Trophoblast cell (in vitro differentiated cells and primary cell): ENCODE results near the gene REV3L.

Experiments used
- DNase-seq, 2 donors: peaks; one replicate each; pipeline ENCODE4 v3.0.0-alpha.2; 2016
- H2AFZ ChIP-seq: 2 replicates; pipeline ENCODE4 v1.6.1; 2013; ENCODE audit warnings: low read length, moderate library complexity, mild to moderate bottlenecking; ENCODE audit not compliant: insufficient read depth, poor library complexity
- H2AK5ac ChIP-seq: 2 replicates; pipeline ENCODE4 v1.6.1; 2013; ENCODE audit warnings: mild to moderate bottlenecking, low read length
- H2BK120ac ChIP-seq: 2 replicates; pipeline ENCODE4 v1.6.1; 2013; ENCODE audit warnings: low read length, mild to moderate bottlenecking, moderate library complexity; ENCODE audit not compliant: insufficient read depth, poor library complexity
- H2BK12ac ChIP-seq: 2 replicates; pipeline ENCODE4 v1.6.1; 2013; ENCODE audit warnings: mild to moderate bottlenecking, low read length, moderate library complexity
- H2BK5ac ChIP-seq: 2 replicates; pipeline ENCODE4 v1.6.1; 2013; ENCODE audit warnings: low read length, low read depth, moderate library complexity, mild to moderate bottlenecking; ENCODE audit not compliant: poor library complexity
- H3K14ac ChIP-seq: 2 replicates; pipeline ENCODE4 v1.6.1; 2013; ENCODE audit warnings: mild to moderate bottlenecking, low read length
- H3K18ac ChIP-seq: 2 replicates; pipeline ENCODE4 v1.6.1; 2013; ENCODE audit warnings: mild to moderate bottlenecking, low read length
- H3K23ac ChIP-seq: 2 replicates; pipeline ENCODE4 v1.6.1; 2013; ENCODE audit warnings: low read length
- H3K27ac ChIP-seq: 2 replicates; pipeline ENCODE4 v1.5.1; 2013; ENCODE audit warnings: low read depth, mild to moderate bottlenecking, inconsistent platforms, low read length, moderate library complexity
- H3K27me3 ChIP-seq: 2 replicates; pipeline ENCODE4 v1.6.1; 2013; ENCODE audit warnings: inconsistent platforms, mild to moderate bottlenecking, low read length, moderate library complexity; ENCODE audit not compliant: insufficient read depth
- H3K36me3 ChIP-seq, 2 experiments: 1 replicate in 1 of 2; 2 replicates in 1 of 2; pipeline ENCODE4 v1.6.1; 2013; ENCODE audit warnings: low read length in 2 of 2, mild to moderate bottlenecking in 2 of 2, moderate library complexity in 1 of 2; ENCODE audit not compliant: insufficient read depth in 2 of 2, control insufficient read depth in 1 of 2
- H3K4ac ChIP-seq: 2 replicates; pipeline ENCODE4 v1.6.1; 2013; ENCODE audit warnings: low read depth, mild to moderate bottlenecking, low read length, moderate library complexity
- H3K4me1 ChIP-seq, 2 experiments: 1 replicate in 1 of 2; 2 replicates in 1 of 2; pipeline ENCODE4 v1.6.1; 2013; ENCODE audit warnings: low read length in 2 of 2, mild to moderate bottlenecking in 2 of 2, moderate library complexity in 1 of 2; ENCODE audit not compliant: insufficient read depth in 2 of 2, control insufficient read depth in 1 of 2
- H3K4me2 ChIP-seq: 2 replicates; pipeline ENCODE4 v1.6.1; 2013; ENCODE audit warnings: inconsistent platforms, mild to moderate bottlenecking, low read length, moderate library complexity
- H3K4me3 ChIP-seq: 2 replicates; pipeline ENCODE4 v1.5.1; 2013; ENCODE audit warnings: mild to moderate bottlenecking, low read depth, low read length, inconsistent platforms
- H3K79me1 ChIP-seq: one replicate; pipeline ENCODE4 v1.6.1; 2013; ENCODE audit warnings: low read length
- H3K79me2 ChIP-seq: 2 replicates; pipeline ENCODE4 v1.6.1; 2013; ENCODE audit warnings: low read length, mild to moderate bottlenecking; ENCODE audit not compliant: control insufficient read depth, insufficient read depth, poor library complexity
- H3K9ac ChIP-seq: 2 replicates; pipeline ENCODE4 v1.6.1; 2013; ENCODE audit warnings: mild to moderate bottlenecking, low read length
- H3K9me3 ChIP-seq: 2 replicates; pipeline ENCODE4 v1.6.1; 2013; ENCODE audit warnings: low read depth, mild to moderate bottlenecking, control low read depth, inconsistent platforms, low read length; ENCODE audit not compliant: insufficient read depth
- H4K12ac ChIP-seq: 2 replicates; pipeline ENCODE4 v1.6.1; 2013; ENCODE audit warnings: low read depth, mild to moderate bottlenecking, low read length, moderate library complexity
- H4K8ac ChIP-seq: 2 replicates; pipeline ENCODE4 v1.6.1; 2013; ENCODE audit warnings: low read depth, mild to moderate bottlenecking, low read length, moderate library complexity
- H4K91ac ChIP-seq: one replicate; pipeline ENCODE4 v1.6.1; 2013; ENCODE audit warnings: low read depth, mild to moderate bottlenecking, low read length, moderate library complexity
- WGBS: extraction: QIAGEN DNeasy Blood & Tissue Kit; methylation state at CpG from one replicate; pipeline ENCODE4 v1.1.7; 2013; ENCODE audit warnings: missing lambda C conversion rate; ENCODE audit not compliant: insufficient read length, insufficient coverage; ENCODE audit errors: extremely low coverage; 5-methylcytosine and 5-hydroxymethylcytosine counted together

Gene REV3L

DNA sequence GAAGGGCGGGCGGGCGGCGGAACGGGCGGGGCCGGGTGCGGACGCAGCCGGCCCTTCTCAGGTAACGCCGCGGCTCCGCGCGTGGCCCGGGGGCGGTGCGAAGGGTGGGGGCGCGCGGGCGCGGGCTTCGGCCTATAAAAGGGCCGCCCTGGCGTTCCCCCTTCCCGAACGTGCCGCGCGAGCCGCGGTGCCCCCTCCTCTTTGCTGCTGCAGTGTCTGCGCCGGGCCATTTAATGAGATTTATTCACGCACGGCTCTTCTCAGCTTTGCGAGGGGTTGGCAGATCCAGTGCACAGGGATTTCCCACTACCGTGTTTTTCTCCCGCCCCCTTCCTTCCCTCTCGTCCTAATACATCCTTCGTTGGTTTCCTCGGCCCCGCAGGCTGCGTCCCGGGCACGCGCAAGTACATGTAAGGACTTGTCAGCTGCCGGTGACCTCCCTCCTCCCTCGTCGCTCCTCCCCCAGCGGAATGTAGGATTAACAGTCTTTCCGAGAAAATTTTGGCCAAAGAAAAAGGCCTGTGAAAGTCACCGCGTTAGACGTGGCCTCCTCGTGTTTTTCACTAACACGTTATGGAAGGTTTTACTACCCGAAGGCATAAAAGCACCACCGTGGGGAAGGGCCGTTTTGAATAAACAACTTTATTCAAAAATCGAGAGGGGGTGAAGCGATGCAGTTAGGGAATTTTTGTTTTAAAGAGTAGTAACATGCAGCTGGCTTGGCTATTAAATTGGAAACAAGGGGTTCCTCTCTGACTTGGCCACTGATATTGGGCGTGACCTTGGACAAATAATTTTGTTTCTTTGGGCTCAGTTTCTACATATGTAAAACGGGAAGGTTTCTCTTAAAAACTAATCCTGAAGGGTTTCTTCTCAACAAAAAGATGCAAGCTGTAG is 966 bp upstream of the REV3L start:
- Histone ChIP-seq H3K4me3 (peak overlapping the region; percentile 94), H2AFZ (peak overlapping the region; percentile 92), H3K18ac (peak overlapping the region; percentile 15), H3K4me2 (peak overlapping the region; percentile 67), H3K4me1 (no peaks in the 10 kb centered on the region), H3K9ac (peak overlapping the region; percentile 87), H3K14ac (peak overlapping the region; percentile 98), H2BK5ac (peak overlapping the region; percentile 59), H3K4ac (peak overlapping the region; percentile 53), H3K79me2 (peaks cover 18% of the 10 kb centered on the region), H3K36me3 (no peaks in the 10 kb centered on the region), H4K91ac (peak overlapping the region; percentile 98), H3K9me3 (no peaks in the 10 kb centered on the region), H4K8ac (peak overlapping the region; percentile 98), H3K79me1 (peaks cover 24% of the 10 kb centered on the region), H4K12ac (peak overlapping the region; percentile 9), H2BK12ac (peak overlapping the region; percentile 83), H3K27me3 (no peaks in the 10 kb centered on the region), H2AK5ac (no peak overlapping the region), H2BK120ac (peak overlapping the region; percentile 98), H3K27ac (peak overlapping the region; percentile 98), H3K23ac (no peak overlapping the region)
- peak; percentile 86 to 88 for DNase-seq
- WGBS, result no CpG with 5 or more reads among the region's 66 CpGs

GRCh38 chr6:111482188-111482958 is 645 bp downstream of the REV3L start:
- peaks cover 24% of the 10 kb centered on the region for H3K79me1 ChIP-seq
- peak overlapping the region; percentile 87 for H3K18ac ChIP-seq
- H2AFZ ChIP-seq, result peak overlapping the region; percentile 92
- H3K4ac ChIP-seq, result peak overlapping the region; percentile 53
- no peaks in the 10 kb centered on the region for H3K9me3 ChIP-seq
- H3K4me3 ChIP-seq, result peak overlapping the region; percentile 94
- H3K23ac ChIP-seq, result no peak overlapping the region
- DNase-seq, result peak; percentile 24 to 51
- peak overlapping the region; percentile 98 for H2BK120ac ChIP-seq
- peak overlapping the region; percentile 98 for H4K91ac ChIP-seq
- peaks cover 0 to 2% of the 10 kb centered on the region in 2 experiments for H3K4me1 ChIP-seq
- no peaks in the 10 kb centered on the region for H3K36me3 ChIP-seq
- peak overlapping the region; percentile 32 for H3K9ac ChIP-seq
- peak overlapping the region; percentile 98 for H3K27ac ChIP-seq
- no peak overlapping the region for H2AK5ac ChIP-seq
- no peak overlapping the region for H4K12ac ChIP-seq
- peaks cover 18% of the 10 kb centered on the region for H3K79me2 ChIP-seq
- no peaks in the 10 kb centered on the region for H3K27me3 ChIP-seq
- peak overlapping the region; percentile 98 for H4K8ac ChIP-seq
- WGBS, result no CpG with 5 or more reads among the region's 88 CpGs
- peak overlapping the region; percentile 59 for H2BK5ac ChIP-seq
- H3K4me2 ChIP-seq, result peak overlapping the region; percentile 80
- H3K14ac ChIP-seq, result peak overlapping the region; percentile 97
- H2BK12ac ChIP-seq, result no peak overlapping the region

DNA sequence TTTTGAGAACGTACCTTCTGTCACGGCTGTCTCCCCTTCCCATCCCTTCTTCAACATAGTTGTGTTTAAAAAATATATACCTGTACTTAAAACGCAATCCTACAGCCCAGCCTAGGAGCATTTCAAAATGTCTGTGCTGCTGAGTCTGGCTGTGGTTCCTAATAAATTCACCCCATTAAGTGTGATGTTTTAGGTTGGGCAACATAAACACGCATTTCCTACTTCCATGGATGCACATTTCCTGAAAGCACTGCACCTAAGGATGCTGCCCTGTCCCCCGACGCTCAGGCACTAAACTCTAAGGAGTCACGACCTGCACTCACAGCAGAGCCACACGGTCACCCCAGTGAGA is 1.2 kb downstream of the REV3L start:
- no peaks in the 10 kb centered on the region for H3K9me3 ChIP-seq
- H3K4me3 ChIP-seq, result peak overlapping the region; percentile 94
- DNase-seq, result no peak
- H2BK12ac ChIP-seq, result no peak overlapping the region
- H2AFZ ChIP-seq, result no peak overlapping the region
- no peak overlapping the region for H2BK120ac ChIP-seq
- H3K27me3 ChIP-seq, result no peaks in the 10 kb centered on the region
- H3K23ac ChIP-seq, result no peak overlapping the region
- peaks cover 18% of the 10 kb centered on the region for H3K79me2 ChIP-seq
- no peaks in the 10 kb centered on the region for H3K36me3 ChIP-seq
- H4K8ac ChIP-seq, result no peak overlapping the region
- peak overlapping the region; percentile 16 for H3K14ac ChIP-seq
- peaks cover 24% of the 10 kb centered on the region for H3K79me1 ChIP-seq
- H4K91ac ChIP-seq, result peak overlapping the region; percentile 98
- no CpG with 5 or more reads among the region's 8 CpGs for whole genome bisulfite sequencing
- H3K18ac ChIP-seq, result no peak overlapping the region
- peak overlapping the region; percentile 32 for H3K9ac ChIP-seq
- peak overlapping the region; percentile 80 for H3K4me2 ChIP-seq
- H4K12ac ChIP-seq, result no peak overlapping the region
- H3K4ac ChIP-seq, result peak overlapping the region; percentile 74
- H3K4me1 ChIP-seq, result peaks cover 0 to 2% of the 10 kb centered on the region in 2 experiments
- H3K27ac ChIP-seq, result peak overlapping the region; percentile 98
- no peak overlapping the region for H2BK5ac ChIP-seq
- no peak overlapping the region for H2AK5ac ChIP-seq

DNA sequence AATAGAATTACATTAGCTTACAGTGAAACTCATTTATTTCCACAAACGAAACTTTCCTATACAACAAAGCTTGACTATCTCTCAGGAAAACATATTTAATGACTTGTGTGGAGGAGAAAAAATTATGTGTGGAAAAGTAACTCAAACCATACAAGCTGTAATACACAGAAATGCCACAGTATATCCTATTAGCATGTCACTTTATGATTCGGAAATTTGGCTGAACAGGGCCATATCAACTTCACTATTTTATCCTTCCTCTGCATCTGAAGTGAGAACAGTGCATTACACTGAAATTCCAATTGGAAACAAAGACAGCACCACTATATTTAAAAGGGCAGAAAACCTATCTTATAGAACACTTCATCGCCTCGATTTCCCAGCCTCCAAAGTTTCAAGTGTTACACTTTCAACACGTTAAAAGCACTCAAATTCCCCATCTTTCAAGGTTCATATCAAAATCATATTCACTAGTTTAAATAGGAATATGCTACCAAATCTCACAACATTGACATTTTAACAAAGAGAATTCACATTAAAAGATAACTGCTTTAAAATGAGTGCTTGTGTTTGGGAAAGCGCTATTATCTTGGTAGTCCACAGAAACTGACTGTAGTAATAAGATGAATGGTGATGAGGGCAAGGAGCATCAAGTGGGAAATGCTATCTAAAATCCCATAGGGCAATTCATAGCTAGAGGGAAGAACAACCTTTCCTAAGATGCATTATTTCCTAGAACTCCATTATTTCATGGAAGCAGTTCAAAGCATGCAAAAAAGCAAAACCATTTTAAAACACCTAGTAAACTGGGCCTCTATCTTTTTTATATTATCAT is 1.8 kb downstream of the REV3L start:
- WGBS, result no CpG with 5 or more reads among the region's 6 CpGs
- H3K4me3 ChIP-seq, result no peak overlapping the region

More for the DNA sequence above, 1.8 kb downstream of the REV3L start:
- no peak overlapping the region for H3K18ac ChIP-seq
- peaks cover 24% of the 10 kb centered on the region for H3K79me1 ChIP-seq
- no peak overlapping the region for H2AFZ ChIP-seq
- H4K8ac ChIP-seq, result no peak overlapping the region
- H2BK120ac ChIP-seq, result no peak overlapping the region
- no peaks in the 10 kb centered on the region for H3K9me3 ChIP-seq
- peaks cover 0 to 2% of the 10 kb centered on the region in 2 experiments for H3K4me1 ChIP-seq
- H2AK5ac ChIP-seq, result no peak overlapping the region
- no peak for DNase-seq
- H3K23ac ChIP-seq, result no peak overlapping the region
- H3K36me3 ChIP-seq, result no peaks in the 10 kb centered on the region
- H4K91ac ChIP-seq, result no peak overlapping the region
- peak overlapping the region; percentile 80 for H3K4me2 ChIP-seq
- H2BK12ac ChIP-seq, result no peak overlapping the region
- H2BK5ac ChIP-seq, result no peak overlapping the region
- H3K4ac ChIP-seq, result peak overlapping the region; percentile 40
- H4K12ac ChIP-seq, result no peak overlapping the region
- no peak overlapping the region for H3K14ac ChIP-seq
- H3K9ac ChIP-seq, result no peak overlapping the region
- H3K27ac ChIP-seq, result no peak overlapping the region
- H3K79me2 ChIP-seq, result peaks cover 18% of the 10 kb centered on the region
- H3K27me3 ChIP-seq, result no peaks in the 10 kb centered on the region
